Psoas muscle (tissue), 8 donors: ENCODE results near the gene SFRP2. TPM values are rescaled to one million over a fixed set of nuclear protein-coding genes. Genes with fewer than 3 reads are reported as not detected.

Experiments
- ATAC-seq, 4 donors: fragments of 200-7000 bp; cut with Tn5 transposase; one replicate each; pipeline ENCODE4 v1.9.1; 2020; ENCODE audit warnings: moderate library complexity in 3 of 4, mild to moderate bottlenecking in 2 of 4
- DNase-seq, 2 donors: peaks; one replicate each; pipeline ENCODE4 v3.0.0-alpha.2; 2020
- H3K27ac ChIP-seq: fragments of 200-600 bp; one replicate; pipeline ENCODE4 v1.8.0; 2022
- H3K27me3 ChIP-seq, 3 donors: fragments of 200-600 bp in 1 of 3; one replicate each; pipeline versions ENCODE4 v1.6.1 to v1.8.0; 2013 to 2022; ENCODE audit warnings: low read length in 2 of 3, mild to moderate bottlenecking in 2 of 3, moderate library complexity in 1 of 3; ENCODE audit not compliant: insufficient read depth in 3 of 3
- H3K36me3 ChIP-seq, 2 donors: fragments of 200-600 bp in 1 of 2; one replicate each; pipeline versions ENCODE4 v1.6.1 to v1.8.0; 2013 to 2022; ENCODE audit warnings: low read depth in 1 of 2, mild to moderate bottlenecking in 1 of 2, moderate library complexity in 1 of 2; ENCODE audit not compliant: insufficient read depth in 1 of 2
- H3K4me1 ChIP-seq: fragments of 200-600 bp; one replicate; pipeline ENCODE4 v1.8.0; 2022
- H3K4me3 ChIP-seq: fragments of 200-600 bp; one replicate; pipeline ENCODE4 v1.8.0; 2022; ENCODE audit warnings: mild to moderate bottlenecking
- H3K9me3 ChIP-seq: fragments of 200-600 bp; one replicate; pipeline ENCODE4 v1.8.0; 2022
- WGBS, 3 donors: extraction: QIAGEN DNeasy Blood & Tissue Kit; methylation state at CpG; one replicate each; pipeline versions ENCODE4 v1.1.6 to v1.1.7; 2013; 5-methylcytosine and 5-hydroxymethylcytosine counted together
- intact Hi-C, 2 donors: fragments of 100-400 bp; cut with DNase I; formaldehyde crosslinking; loops; one replicate each; pipeline versions ENCODE4 v1.11.0 to v1.14.2; 2022
- long read RNA-seq, 2 donors: library from polyadenylated mRNA; unstranded; transcript quantifications; one replicate each; pipeline ENCODE4 v2.0.0, GENCODE V29; 2021
- polyA plus RNA-seq, 3 donors: library from polyadenylated mRNA; stranded (reverse); fragments of 200-250 nt; gene quantifications; one replicate each; pipeline ENCODE4 v1.2.3, GENCODE V29; 2013
- total RNA-seq, 4 donors: library from RNA; stranded (reverse); fragmentation: NEBNext Ultra II Directional in 2 of 4; extraction: Animal tissue kit (Norgen Biotek cat#: 25700) in 2 of 4; gene quantifications; one replicate each; pipeline versions ENCODE4 v1.2.1 to v1.2.4, GENCODE V29; 2021 to 2023
- TF ChIP-seq, protein P1 (sequence below): fragments of 200-600 bp; IDR thresholded peaks from one replicate; pipeline ENCODE4 v1.8.0; 2022; ENCODE audit warnings: antibody characterized with exemption
- donor health status: healthy with polysubstance abuse.
- donor health status: DM: no; HTN: no; CAD: no; lungs with moderate emphysema.
- donor health status: Bipolar disorder and iron deficiency.
- donor health status: healthy.
- donor health status: DM: yes; HTN: yes; CAD: no.
- donor health status: DM: no; HTN: no; CAD: no.
- donor health status: DM: no; HTN: no; CAD: no.
- donor health status: DM: yes; HTN: yes; CAD: no.

SFRP2 gene, protein sequence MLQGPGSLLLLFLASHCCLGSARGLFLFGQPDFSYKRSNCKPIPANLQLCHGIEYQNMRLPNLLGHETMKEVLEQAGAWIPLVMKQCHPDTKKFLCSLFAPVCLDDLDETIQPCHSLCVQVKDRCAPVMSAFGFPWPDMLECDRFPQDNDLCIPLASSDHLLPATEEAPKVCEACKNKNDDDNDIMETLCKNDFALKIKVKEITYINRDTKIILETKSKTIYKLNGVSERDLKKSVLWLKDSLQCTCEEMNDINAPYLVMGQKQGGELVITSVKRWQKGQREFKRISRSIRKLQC
- total RNA-seq = 1 to 10 TPM in 2 of 4 donors, under 1 TPM in 2; 0.54 to 9.5 (median 1.7) TPM
- 1 to 10 TPM in 2 of 3 donors, under 1 TPM in 1; 0.25 to 2.9 (median 2.2) TPM for polyA plus RNA-seq
- long read RNA-seq, donor 1 = 0 reads
- long read RNA-seq, donor 2, transcript SFRP2-201 (3 exons, 2,032 nt) = major isoform, 5 of 5 reads
- long read RNA-seq, donor 2, partial matches to known transcripts = 0 of 5 reads
- long read RNA-seq, donor 2, other reads (novel, unspliced or antisense) = 0 of 5 reads

DNA sequence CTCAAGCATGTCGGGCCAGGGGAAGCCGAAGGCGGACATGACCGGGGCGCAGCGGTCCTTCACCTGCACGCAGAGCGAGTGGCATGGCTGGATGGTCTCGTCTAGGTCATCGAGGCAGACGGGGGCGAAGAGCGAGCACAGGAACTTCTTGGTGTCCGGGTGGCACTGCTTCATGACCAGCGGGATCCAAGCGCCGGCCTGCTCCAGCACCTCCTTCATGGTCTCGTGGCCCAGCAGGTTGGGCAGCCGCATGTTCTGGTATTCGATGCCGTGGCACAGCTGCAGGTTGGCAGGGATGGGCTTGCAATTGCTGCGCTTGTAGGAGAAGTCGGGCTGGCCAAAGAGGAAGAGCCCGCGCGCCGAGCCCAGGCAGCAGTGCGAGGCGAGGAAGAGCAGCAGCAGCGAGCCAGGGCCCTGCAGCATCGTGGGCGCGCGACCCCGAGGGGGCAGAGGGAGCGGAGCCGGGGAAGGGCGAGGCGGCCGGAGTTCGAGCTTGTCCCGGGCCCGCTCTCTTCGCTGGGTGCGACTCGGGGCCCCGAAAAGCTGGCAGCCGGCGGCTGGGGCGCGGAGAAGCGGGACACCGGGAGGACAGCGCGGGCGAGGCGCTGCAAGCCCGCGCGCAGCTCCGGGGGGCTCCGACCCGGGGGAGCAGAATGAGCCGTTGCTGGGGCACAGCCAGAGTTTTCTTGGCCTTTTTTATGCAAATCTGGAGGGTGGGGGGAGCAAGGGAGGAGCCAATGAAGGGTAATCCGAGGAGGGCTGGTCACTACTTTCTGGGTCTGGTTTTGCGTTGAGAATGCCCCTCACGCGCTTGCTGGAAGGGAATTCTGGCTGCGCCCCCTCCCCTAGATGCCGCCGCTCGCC lies at the start of gene SFRP2:
Gene SFRP2 (minus strand): TSS at position 671 of the 864 bp plus-strand sequence. CDS start 248 bp downstream, at position 423.
- DNase-seq (peak; percentile 31 to 51), ATAC-seq (peak in 1 of 4 donors; percentile 30)
- WGBS, 3 donors = 1 to 2% (median 1%) methylated on average over 51 to 72 of the region's 72 CpGs
- peak within 1 kb of the TSS; percentile 55 for H3K4me3 ChIP-seq
- no peaks in the 10 kb centered on the region for H3K4me1 ChIP-seq
- H3K27me3 ChIP-seq = peaks cover 0 to 68% (median 32%) of the 10 kb centered on the region in 3 donors
- TF ChIP-seq, protein P1, sequence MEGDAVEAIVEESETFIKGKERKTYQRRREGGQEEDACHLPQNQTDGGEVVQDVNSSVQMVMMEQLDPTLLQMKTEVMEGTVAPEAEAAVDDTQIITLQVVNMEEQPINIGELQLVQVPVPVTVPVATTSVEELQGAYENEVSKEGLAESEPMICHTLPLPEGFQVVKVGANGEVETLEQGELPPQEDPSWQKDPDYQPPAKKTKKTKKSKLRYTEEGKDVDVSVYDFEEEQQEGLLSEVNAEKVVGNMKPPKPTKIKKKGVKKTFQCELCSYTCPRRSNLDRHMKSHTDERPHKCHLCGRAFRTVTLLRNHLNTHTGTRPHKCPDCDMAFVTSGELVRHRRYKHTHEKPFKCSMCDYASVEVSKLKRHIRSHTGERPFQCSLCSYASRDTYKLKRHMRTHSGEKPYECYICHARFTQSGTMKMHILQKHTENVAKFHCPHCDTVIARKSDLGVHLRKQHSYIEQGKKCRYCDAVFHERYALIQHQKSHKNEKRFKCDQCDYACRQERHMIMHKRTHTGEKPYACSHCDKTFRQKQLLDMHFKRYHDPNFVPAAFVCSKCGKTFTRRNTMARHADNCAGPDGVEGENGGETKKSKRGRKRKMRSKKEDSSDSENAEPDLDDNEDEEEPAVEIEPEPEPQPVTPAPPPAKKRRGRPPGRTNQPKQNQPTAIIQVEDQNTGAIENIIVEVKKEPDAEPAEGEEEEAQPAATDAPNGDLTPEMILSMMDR = no peak
- no peaks in the 10 kb centered on the region for H3K9me3 ChIP-seq
- intact Hi-C loops = loop anchor here in 1 of 2 donors (10.0 kb wide), 1 partner anchor 526 kb away; no protein-coding TSS in a partner anchor
- no peak within 1 kb of the TSS for H3K27ac ChIP-seq
- H3K36me3 ChIP-seq = no peaks in the 10 kb centered on the region

DNA sequence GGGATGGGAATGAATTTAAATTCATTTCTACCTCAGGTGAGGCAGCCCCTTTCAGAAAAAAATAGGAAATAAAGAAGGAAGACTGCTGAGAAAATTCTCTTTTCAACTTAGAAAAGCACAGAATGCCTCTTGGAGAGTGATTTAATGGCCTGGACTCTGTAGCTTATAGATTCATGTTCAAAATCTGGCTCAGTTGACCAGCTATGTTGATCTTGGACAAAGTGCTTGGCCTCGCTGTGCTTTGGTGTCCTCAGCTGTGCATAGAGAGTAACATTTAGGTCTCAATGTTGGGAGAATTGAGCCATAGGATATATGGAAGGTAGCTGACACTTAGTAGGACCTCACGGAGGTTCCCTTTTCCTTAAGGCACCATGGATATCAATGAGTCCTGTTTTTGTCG lies 49.7 kb upstream of the SFRP2 start:
- Histone ChIP-seq H3K4me1 (no peaks in the 10 kb centered on the region), H3K4me3 (no peak overlapping the region), H3K36me3 (no peaks in the 10 kb centered on the region), H3K9me3 (no peaks in the 10 kb centered on the region), H3K27ac (no peak overlapping the region), H3K27me3 (peaks cover 0 to 6% (median 0%) of the 10 kb centered on the region in 3 donors)
- DNase-seq = no peak
- TF ChIP-seq, protein P1 = no peak
- 30 to 67% (median 60%) methylated on average over 3 of the region's 3 CpGs for WGBS, 3 donors
- ATAC-seq = no peak
- intact Hi-C loops = no loop called here

DNA sequence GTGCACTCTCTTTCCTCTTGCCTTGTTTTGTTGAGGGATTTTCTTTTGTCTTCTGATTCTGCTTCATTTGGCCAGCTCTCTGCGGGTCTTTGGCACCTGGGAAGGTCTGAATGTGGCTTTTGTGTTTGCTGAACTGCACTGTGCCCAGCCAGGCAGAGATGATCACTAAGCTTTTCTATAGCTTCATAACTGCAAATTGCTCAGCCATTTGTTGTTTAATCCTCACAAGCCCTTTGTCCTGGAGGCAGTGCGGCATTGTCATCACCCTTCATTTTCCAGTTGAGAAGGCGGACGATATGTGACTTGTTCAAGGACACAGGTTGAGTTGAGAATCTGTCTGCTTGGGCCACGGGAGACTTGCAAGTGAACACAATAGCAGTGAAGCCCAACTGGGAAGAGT lies 46.0 kb upstream of the SFRP2 start:
- intact Hi-C loops = no loop called here
- H3K9me3 ChIP-seq = no peaks in the 10 kb centered on the region

DNA sequence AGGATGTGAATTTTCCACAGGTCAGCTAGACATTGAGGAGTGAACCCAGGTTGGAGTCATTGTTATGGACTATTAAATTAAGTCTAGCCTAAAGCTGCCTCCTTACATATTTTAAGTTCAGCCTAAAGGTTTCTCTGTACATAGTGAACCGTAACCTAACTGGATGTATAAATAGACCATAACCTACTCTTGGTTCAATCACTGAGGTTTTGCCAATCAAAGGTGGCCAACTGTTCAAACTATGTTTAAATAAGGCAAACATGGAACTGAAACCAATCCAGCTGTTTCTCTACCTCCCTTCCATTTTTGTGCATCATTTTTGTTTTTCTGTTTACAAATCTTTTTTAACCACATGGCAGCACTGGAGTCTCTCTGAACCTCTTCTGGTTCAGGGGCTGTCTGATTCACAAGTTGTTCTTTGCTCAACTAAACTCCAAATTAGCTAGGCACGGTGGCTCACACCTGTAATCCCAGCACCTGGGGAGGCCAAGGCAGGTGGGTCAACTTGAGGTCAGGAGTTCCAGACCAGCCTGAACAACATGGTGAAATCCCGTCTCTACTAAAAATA lies 43.9 kb upstream of the SFRP2 start:
- Histone ChIP-seq H3K27me3 (peaks cover 0 to 6% (median 0%) of the 10 kb centered on the region in 3 donors), H3K4me3 (no peak overlapping the region), H3K36me3 (no peaks in the 10 kb centered on the region), H3K9me3 (no peaks in the 10 kb centered on the region), H3K27ac (no peak overlapping the region), H3K4me1 (no peaks in the 10 kb centered on the region)
- intact Hi-C loops = no loop called here
- TF ChIP-seq, protein P1 = no peak
- ATAC-seq (no peak), DNase-seq (no peak)
- WGBS, 3 donors = 73 to 79% (median 74%) methylated on average over 3 of the region's 3 CpGs

More for the DNA sequence above, 46.0 kb upstream of the SFRP2 start:
- H3K27ac ChIP-seq = no peak overlapping the region
- H3K27me3 ChIP-seq = peaks cover 0 to 6% (median 0%) of the 10 kb centered on the region in 3 donors
- 80 to 86% (median 81%) methylated on average over 5 of the region's 5 CpGs for WGBS, 3 donors
- no peak overlapping the region for H3K4me3 ChIP-seq
- ATAC-seq (no peak), DNase-seq (no peak)
- TF ChIP-seq, protein P1 = no peak
- no peaks in the 10 kb centered on the region for H3K36me3 ChIP-seq
- H3K4me1 ChIP-seq = no peaks in the 10 kb centered on the region
